ENCODE data around the gene NLRX1. TPM values are rescaled to one million over a fixed set of nuclear protein-coding genes. Genes with fewer than 3 reads are reported as not detected.
"Not testable (repeated sequence)": the region's sequence is repeated elsewhere in the genome, so short reads cannot be mapped to it uniquely, and the experiment has no call there.

NLRX1 gene
- total RNA-seq, 1 donor = 44.4 TPM

- no peak for DNase-seq (ENCODE audit: low read depth in 2 of 3, low spot score in 2 of 3)
Measured at GRCh38 chr11:119181677-119182412, 13.3 kb downstream of the NLRX1 start.

- DNase-seq (ENCODE audit: low read depth in 2 of 3, low spot score in 2 of 3) = not testable (repeated sequence)
Measured at GRCh38 chr11:119184399-119184798, 15.9 kb downstream of the NLRX1 start.

GRCh38 chr11:119185981-119186634 is 17.6 kb downstream of the NLRX1 start:
- DNase-seq (ENCODE audit: low read depth in 2 of 3, low spot score in 2 of 3) = no peak

GRCh38 chr11:119187123-119187892 is 18.8 kb downstream of the NLRX1 start:
- DNase-seq (ENCODE audit: low read depth in 2 of 3, low spot score in 2 of 3) = no peak

GRCh38 chr11:119188067-119188466 is 19.5 kb downstream of the NLRX1 start:
- no peak for DNase-seq (ENCODE audit: low read depth in 2 of 3, low spot score in 2 of 3)

- DNase-seq (ENCODE audit: low read depth in 2 of 3, low spot score in 2 of 3) = no peak
Measured at GRCh38 chr11:119188887-119189286, 20.4 kb downstream of the NLRX1 start.

GRCh38 chr11:119189393-119189792 is 20.9 kb downstream of the NLRX1 start:
- DNase-seq (ENCODE audit: low read depth in 2 of 3, low spot score in 2 of 3) = no peak

- no peak for DNase-seq (ENCODE audit: low read depth in 2 of 3, low spot score in 2 of 3)
Measured at GRCh38 chr11:119190531-119190930, 22.0 kb downstream of the NLRX1 start.

GRCh38 chr11:119191265-119191664 is 22.7 kb downstream of the NLRX1 start:
- not testable (repeated sequence) for DNase-seq (ENCODE audit: low read depth in 2 of 3, low spot score in 2 of 3)

GRCh38 chr11:119192111-119192510 is 23.6 kb downstream of the NLRX1 start:
- DNase-seq (ENCODE audit: low read depth in 2 of 3, low spot score in 2 of 3) = no peak

GRCh38 chr11:119193001-119193400 is 24.5 kb downstream of the NLRX1 start:
- DNase-seq (ENCODE audit: low read depth in 2 of 3, low spot score in 2 of 3) = no peak

GRCh38 chr11:119193626-119194025 is 25.1 kb downstream of the NLRX1 start:
- no peak for DNase-seq (ENCODE audit: low read depth in 2 of 3, low spot score in 2 of 3)

GRCh38 chr11:119194811-119195440 is 26.4 kb downstream of the NLRX1 start:
- no peak for DNase-seq (ENCODE audit: low read depth in 2 of 3, low spot score in 2 of 3)

GRCh38 chr11:119195680-119196079 is 27.2 kb downstream of the NLRX1 start:
- DNase-seq (ENCODE audit: low read depth in 2 of 3, low spot score in 2 of 3) = no peak

- peak; percentile 49 to 95 (median 85) for DNase-seq (ENCODE audit: low read depth in 2 of 3, low spot score in 2 of 3)
Measured at GRCh38 chr11:119196833-119197483, 28.4 kb downstream of the NLRX1 start.

- no peak for DNase-seq (ENCODE audit: low read depth in 2 of 3, low spot score in 2 of 3)
Measured at GRCh38 chr11:119198925-119199324, 30.4 kb downstream of the NLRX1 start.

- DNase-seq (ENCODE audit: low read depth in 2 of 3, low spot score in 2 of 3) = not testable (repeated sequence)
Measured at GRCh38 chr11:119201236-119201635, 32.7 kb downstream of the NLRX1 start.

GRCh38 chr11:119202554-119202953 is 34.0 kb downstream of the NLRX1 start:
- no peak for DNase-seq (ENCODE audit: low read depth in 2 of 3, low spot score in 2 of 3)

GRCh38 chr11:119204066-119204465 is 35.5 kb downstream of the NLRX1 start:
- DNase-seq (ENCODE audit: low read depth in 2 of 3, low spot score in 2 of 3) = no peak

GRCh38 chr11:119205080-119205479 is 36.6 kb downstream of the NLRX1 start:
- DNase-seq (ENCODE audit: low read depth in 2 of 3, low spot score in 2 of 3) = peak in 1 of 3 donors; percentile 9

Data from hematopoietic multipotent progenitor cell (in vitro differentiated cells).